Epithelial cell of esophagus (primary cell): Measurements from ENCODE around the gene RALGPS2.

Source experiments
- DNase-seq: peaks from one replicate; pipeline ENCODE4 v3.0.0; 2010; ENCODE audit warnings: low read depth
- H3K4me3 ChIP-seq: 2 replicates; pipeline ENCODE4 v1.5.1; 2011; ENCODE audit warnings: mild to moderate bottlenecking, low read length, control low read depth
- CTCF ChIP-seq: IDR thresholded peaks from 2 replicates; pipeline ENCODE4 v1.5.1; 2011; ENCODE audit warnings: low read depth, mild to moderate bottlenecking, low read length, control low read depth, inconsistent platforms; ENCODE audit not compliant: insufficient read depth; ENCODE audit errors: missing control alignments

Gene RALGPS2

DNA sequence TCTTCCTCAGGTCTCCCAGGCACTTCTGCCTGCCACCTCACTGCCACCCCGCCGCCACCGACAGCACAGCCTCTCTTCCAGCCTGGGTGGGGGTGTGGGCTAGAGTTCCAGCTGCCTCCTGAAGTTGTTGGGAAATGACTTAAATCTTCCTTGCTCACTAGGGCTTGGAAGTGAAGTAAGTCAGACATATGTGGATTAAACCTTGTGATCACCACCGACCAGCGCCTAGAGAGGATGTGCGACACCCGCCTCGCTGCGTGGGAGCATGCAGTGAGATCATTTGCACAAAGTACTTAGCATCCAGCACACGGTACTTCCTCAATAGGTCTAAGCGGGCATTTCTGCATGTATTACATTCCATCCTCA is 229.3 kb downstream of the RALGPS2 start:
- no peak for DNase-seq
- no peak overlapping the region for H3K4me3 ChIP-seq
- TF ChIP-seq CTCF: no peak

- H3K4me3 ChIP-seq: no peak overlapping the region
- no peak for TF ChIP-seq CTCF
- no peak for DNase-seq
Observed at GRCh38 chr1:178954937-178955336, 229.9 kb downstream of the RALGPS2 start.

GRCh38 chr1:178955391-178955954 is 230.4 kb downstream of the RALGPS2 start:
- TF ChIP-seq CTCF: no peak
- no peak overlapping the region for H3K4me3 ChIP-seq
- no peak for DNase-seq

- TF ChIP-seq CTCF: no peak
- no peak overlapping the region for H3K4me3 ChIP-seq
- no peak for DNase-seq
Observed at GRCh38 chr1:178958491-178958890, 233.4 kb downstream of the RALGPS2 start.

GRCh38 chr1:178959543-178960460 is 234.8 kb downstream of the RALGPS2 start:
- no peak for TF ChIP-seq CTCF
- H3K4me3 ChIP-seq: no peak overlapping the region

GRCh38 chr1:178960482-178961240 is 235.6 kb downstream of the RALGPS2 start:
- TF ChIP-seq CTCF: no peak
- no peak overlapping the region for H3K4me3 ChIP-seq
- no peak for DNase-seq

More at GRCh38 chr1:178959543-178960460, 234.8 kb downstream of the RALGPS2 start:
- no peak for DNase-seq
